HG03575 (cell line): Measurements from ENCODE around the gene PARP8.

Experiments used
- ATAC-seq: cut with Tn5 transposase; IDR thresholded peaks from one replicate; pipeline ENCODE4 v1.9.1; 2021; ENCODE audit not compliant: unreplicated experiment, insufficient number of reproducible peaks, low FRiP score; ENCODE audit errors: extremely low read depth

The PARP8 gene

GRCh38 chr5:50717651-50718050, 51.2 kb downstream of the PARP8 start:
- ATAC-seq, result no peak

GRCh38 chr5:50720061-50720710, 53.7 kb downstream of the PARP8 start:
- ATAC-seq, result no peak

GRCh38 chr5:50722223-50722622, 55.8 kb downstream of the PARP8 start:
- ATAC-seq, result no peak

- no peak for ATAC-seq
Observed at GRCh38 chr5:50724262-50724661, 57.8 kb downstream of the PARP8 start.

GRCh38 chr5:50725800-50726474, 59.5 kb downstream of the PARP8 start:
- no peak for ATAC-seq

- no peak for ATAC-seq
Observed at GRCh38 chr5:50726475-50727148, 60.2 kb downstream of the PARP8 start.

GRCh38 chr5:50727149-50727496, 60.7 kb downstream of the PARP8 start:
- no peak for ATAC-seq

GRCh38 chr5:50727845-50728244, 61.4 kb downstream of the PARP8 start:
- ATAC-seq, result no peak

GRCh38 chr5:50730336-50730735, 63.9 kb downstream of the PARP8 start:
- ATAC-seq, result no peak

GRCh38 chr5:50730841-50731240, 64.4 kb downstream of the PARP8 start:
- ATAC-seq, result no peak

GRCh38 chr5:50733741-50734140, 67.3 kb downstream of the PARP8 start:
- ATAC-seq, result no peak

GRCh38 chr5:50738864-50739263, 72.4 kb downstream of the PARP8 start:
- ATAC-seq, result no peak

GRCh38 chr5:50740832-50741231, 74.4 kb downstream of the PARP8 start:
- ATAC-seq, result no peak

- peak; percentile 45 for ATAC-seq
Observed at GRCh38 chr5:50744776-50745175, 78.3 kb downstream of the PARP8 start.

GRCh38 chr5:50745221-50745910, 78.9 kb downstream of the PARP8 start:
- no peak for ATAC-seq

- no peak for ATAC-seq
Observed at GRCh38 chr5:50749181-50749580, 82.7 kb downstream of the PARP8 start.

- ATAC-seq, result no peak
Observed at GRCh38 chr5:50749873-50750272, 83.4 kb downstream of the PARP8 start.

GRCh38 chr5:50751064-50751657, 84.7 kb downstream of the PARP8 start:
- peak; percentile 65 for ATAC-seq

GRCh38 chr5:50752800-50753199, 86.4 kb downstream of the PARP8 start:
- ATAC-seq, result no peak
